RWPE1 (cell line): ENCODE data around the gene YTHDC2.

Experiments
- CTCF ChIA-PET: fragments of 350-600 bp; sonication (Branson Sonifier 250); formaldehyde crosslinking; extraction: SDS; loops from one replicate; lab custom pipeline; 2021; lab: Yijun Ruan, JAX
- POLR2A ChIA-PET: fragments of 400-600 bp; formaldehyde crosslinking; extraction: SDS; loops from one replicate; lab custom pipeline; 2020; ENCODE audit warnings: antibody characterized with exemption; ENCODE audit not compliant: low non-redundant PET; lab: Yijun Ruan, JAX
- DNase-seq: peaks from one replicate; pipeline ENCODE4 v3.0.0; 2012; ENCODE audit warnings: low spot score
- H3K27ac ChIP-seq: fragments of 450-650 bp; 2 replicates; pipeline ENCODE4 v1.5.1; 2017
- TF ChIP-seq, protein P1 (sequence below): fragments of 450-650 bp; conservative IDR thresholded peaks from 2 replicates; pipeline ENCODE4 v1.5.1; 2017; ENCODE audit warnings: low read depth, mild to moderate bottlenecking

Gene YTHDC2

DNA sequence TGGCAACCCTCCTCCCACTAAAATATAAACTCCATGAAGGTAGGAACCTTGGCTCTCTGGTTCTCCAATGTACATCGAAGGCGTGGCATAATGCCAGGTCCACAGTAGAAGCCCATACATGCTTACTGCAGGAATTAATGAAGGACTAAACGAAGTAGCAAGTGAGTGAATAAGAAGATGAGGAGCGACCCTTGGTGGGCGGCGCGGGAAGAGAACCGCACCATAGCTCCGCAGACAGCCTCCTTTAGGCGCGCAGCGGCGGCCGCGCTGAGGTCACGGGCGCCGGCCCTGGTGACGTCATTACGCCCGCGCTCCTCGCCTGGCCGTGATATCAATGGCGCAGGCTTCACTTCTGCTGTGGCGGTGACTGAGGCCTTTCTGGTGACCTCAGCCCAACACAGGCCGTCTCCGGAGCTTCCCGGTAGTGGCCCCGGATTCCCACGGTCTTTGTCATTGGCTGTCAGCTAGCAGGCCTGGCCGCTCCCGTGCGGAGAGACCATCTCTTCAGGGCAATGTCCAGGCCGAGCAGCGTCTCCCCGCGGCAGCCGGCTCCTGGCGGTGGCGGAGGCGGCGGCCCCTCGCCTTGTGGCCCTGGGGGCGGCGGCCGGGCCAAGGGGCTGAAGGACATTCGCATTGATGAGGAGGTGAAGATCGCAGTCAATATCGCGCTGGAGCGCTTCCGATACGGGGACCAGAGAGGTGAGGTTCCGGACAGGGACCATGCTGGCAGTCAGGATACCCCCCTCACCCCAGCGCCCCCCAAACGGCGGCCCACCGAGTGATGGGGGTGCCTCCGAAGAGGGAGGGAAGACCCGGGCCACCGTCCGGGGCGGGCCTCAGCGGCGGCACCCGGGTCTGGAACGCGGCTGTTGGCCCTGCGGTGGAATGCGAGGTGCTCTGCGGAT lies at the start of gene YTHDC2:
Gene YTHDC2 (plus strand): TSS at position 311 of the 905 bp plus-strand sequence. CDS start 202 bp downstream, at position 513.
- peak; percentile 79 for DNase-seq
- ChIA-PET POLR2A (interaction anchor here (0.6 to 0.7 kb wide), 3 partner anchors 311 to 520 kb away, joined by 3 to 7 read pairs (median 3); no protein-coding TSS in a partner anchor), CTCF (interaction anchor here (0.8 to 2.0 kb wide), 6 partner anchors 10 to 518 kb away, joined by 3 to 6 read pairs (median 4); no protein-coding TSS in a partner anchor)
- TF ChIP-seq, protein P1, sequence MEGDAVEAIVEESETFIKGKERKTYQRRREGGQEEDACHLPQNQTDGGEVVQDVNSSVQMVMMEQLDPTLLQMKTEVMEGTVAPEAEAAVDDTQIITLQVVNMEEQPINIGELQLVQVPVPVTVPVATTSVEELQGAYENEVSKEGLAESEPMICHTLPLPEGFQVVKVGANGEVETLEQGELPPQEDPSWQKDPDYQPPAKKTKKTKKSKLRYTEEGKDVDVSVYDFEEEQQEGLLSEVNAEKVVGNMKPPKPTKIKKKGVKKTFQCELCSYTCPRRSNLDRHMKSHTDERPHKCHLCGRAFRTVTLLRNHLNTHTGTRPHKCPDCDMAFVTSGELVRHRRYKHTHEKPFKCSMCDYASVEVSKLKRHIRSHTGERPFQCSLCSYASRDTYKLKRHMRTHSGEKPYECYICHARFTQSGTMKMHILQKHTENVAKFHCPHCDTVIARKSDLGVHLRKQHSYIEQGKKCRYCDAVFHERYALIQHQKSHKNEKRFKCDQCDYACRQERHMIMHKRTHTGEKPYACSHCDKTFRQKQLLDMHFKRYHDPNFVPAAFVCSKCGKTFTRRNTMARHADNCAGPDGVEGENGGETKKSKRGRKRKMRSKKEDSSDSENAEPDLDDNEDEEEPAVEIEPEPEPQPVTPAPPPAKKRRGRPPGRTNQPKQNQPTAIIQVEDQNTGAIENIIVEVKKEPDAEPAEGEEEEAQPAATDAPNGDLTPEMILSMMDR: peak; percentile 49
- H3K27ac ChIP-seq: peak within 1 kb of the TSS; percentile 78

DNA sequence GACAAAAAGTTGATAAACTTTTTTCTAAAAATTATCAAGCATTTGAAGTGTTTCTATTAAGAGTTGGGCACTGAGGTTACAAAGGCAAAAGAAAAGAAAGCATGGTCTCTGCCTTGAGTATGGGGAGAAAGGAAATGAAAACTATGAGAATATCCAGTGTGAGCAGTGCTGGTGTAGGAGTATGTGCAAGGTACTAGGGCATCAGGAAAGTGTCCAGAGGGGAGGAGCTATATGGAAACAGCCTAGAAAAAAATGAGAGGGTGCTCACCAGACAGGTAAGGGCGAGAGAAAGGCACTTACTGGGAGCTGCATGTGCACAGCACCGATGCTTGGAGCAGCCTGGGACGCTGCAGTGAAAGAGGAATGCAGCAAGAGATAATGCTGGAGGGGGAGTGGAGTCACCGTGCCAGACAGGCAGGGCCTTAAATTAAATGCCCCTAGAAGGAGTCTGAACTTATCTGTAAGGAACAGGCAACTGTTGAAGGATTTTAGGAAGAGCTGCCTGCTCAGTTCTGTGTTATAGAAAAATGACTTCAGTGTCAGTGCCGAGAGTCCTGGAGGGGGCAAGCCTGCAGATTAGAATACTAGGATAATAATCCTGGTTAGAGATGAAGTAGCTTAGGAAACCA lies 39.3 kb upstream of the YTHDC2 start:
- no peak overlapping the region for H3K27ac ChIP-seq
- no peak for DNase-seq
- TF ChIP-seq, protein P1: no peak
- ChIA-PET CTCF (interaction anchor here (0.5 to 0.6 kb wide), 3 partner anchors 10 to 1514 kb away, joined by 3 to 10 read pairs (median 4); no protein-coding TSS in a partner anchor), POLR2A (no interaction called here)

DNA sequence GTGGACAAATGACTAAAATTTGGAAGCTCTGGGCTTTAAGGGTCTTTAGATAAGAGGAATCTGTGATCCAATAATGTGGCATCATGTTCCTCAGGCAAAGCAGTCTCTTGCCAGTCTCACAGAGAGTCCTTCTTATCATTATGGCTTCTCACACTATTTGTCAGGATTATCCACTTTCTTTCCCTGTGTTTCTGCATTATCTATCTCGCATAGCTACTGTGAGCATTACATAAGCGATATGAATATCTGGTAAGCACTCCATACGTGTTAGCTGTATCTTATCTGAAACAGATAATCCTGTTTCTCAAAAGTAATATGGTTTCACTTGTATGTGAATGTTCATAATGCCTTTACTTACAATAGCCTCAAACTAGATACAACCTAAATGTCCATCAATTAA lies 34.8 kb upstream of the YTHDC2 start:
- no peak overlapping the region for H3K27ac ChIP-seq
- ChIA-PET CTCF (no interaction called here), POLR2A (no interaction called here)
- TF ChIP-seq, protein P1: no peak
- DNase-seq: no peak

DNA sequence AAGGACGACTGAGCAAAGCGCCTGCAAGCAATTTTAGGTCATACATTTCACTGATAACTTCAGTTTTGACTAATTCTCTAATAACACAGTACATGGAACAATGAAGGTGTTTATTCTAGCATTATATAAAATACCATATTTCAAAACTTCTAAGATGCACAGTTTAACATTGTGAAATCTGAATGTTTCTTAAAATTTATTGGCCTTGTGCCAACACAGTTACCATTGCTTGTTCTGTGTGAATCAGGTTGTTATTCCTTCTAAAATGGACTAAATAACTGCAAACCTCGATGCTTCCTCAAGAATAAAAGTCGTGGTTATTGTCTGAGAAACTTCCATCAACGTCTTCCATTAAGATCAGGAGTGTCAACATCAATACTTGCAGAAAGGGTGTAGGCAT lies 33.3 kb upstream of the YTHDC2 start:
- no peak overlapping the region for H3K27ac ChIP-seq
- POLR2A ChIA-PET: no interaction called here
- DNase-seq: no peak
- TF ChIP-seq, protein P1: no peak
- CTCF ChIA-PET: no interaction called here

DNA sequence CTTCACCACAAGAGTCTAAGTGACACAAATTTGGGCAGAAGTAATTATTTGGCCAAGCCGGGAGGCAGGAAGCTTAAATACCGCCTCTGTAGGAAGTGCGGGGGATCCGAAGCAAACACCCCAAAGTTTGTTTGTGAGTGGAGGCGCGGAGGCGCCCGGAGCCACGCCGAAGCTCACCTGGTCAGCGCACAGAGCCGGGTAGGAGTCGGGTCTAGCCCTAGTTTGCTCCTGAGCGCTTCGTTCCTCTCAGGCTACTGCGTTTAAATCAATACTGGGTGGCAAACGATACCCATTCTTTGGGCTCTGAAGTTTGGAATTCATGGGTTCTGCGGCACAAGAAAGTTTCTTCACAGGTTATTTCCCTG lies 26.1 kb upstream of the YTHDC2 start:
- H3K27ac ChIP-seq: peak overlapping the region; percentile 88
- TF ChIP-seq, protein P1: no peak
- CTCF ChIA-PET: interaction anchor here (0.5 to 2.2 kb wide), 8 partner anchors 9 to 323 kb away, joined by 3 to 8 read pairs (median 4); no protein-coding TSS in a partner anchor
- POLR2A ChIA-PET: interaction anchor here (0.7 to 0.9 kb wide), 2 partner anchors 84 to 564 kb away, joined by 3 to 4 read pairs; no protein-coding TSS in a partner anchor
- DNase-seq: peak; percentile 59
